Breast epithelium (tissue), 3 donors: ENCODE data around the gene NFKBIA.

Experiments
- CTCF ChIP-seq, 3 donors: fragments of 450-650 bp; IDR thresholded peaks; one replicate each; pipeline ENCODE4 v1.5.1; 2016 to 2017; ENCODE audit warnings: antibody characterized with exemption in 3 of 3, mild to moderate bottlenecking in 3 of 3, moderate library complexity in 3 of 3
- POLR2A ChIP-seq: fragments of 450-650 bp; IDR thresholded peaks from one replicate; pipeline ENCODE4 v1.6.1; 2016; ENCODE audit warnings: antibody characterized with exemption, mild to moderate bottlenecking, moderate library complexity
- POLR2AphosphoS5 ChIP-seq, 3 donors: sonication (generic); formaldehyde crosslinking; IDR thresholded peaks; one replicate each; pipeline ENCODE4 v1.6.1; 2017; ENCODE audit warnings: antibody characterized with exemption in 3 of 3

- TF ChIP-seq CTCF (IDR thresholded peaks at IDR 0.05) (no peak), POLR2A (no peak), POLR2AphosphoS5 (IDR thresholded peaks at IDR 0.05) (no peak)
These were observed 19.1 kb upstream of the NFKBIA start for GRCh38 chr14:35423621-35424020.
